Activated CD4-positive, alpha-beta T cell treated with anti-CD3 and anti-CD28 coated beads for 48 hours (primary cell): ENCODE measurements around the gene RIMS3.
A peak's percentile ranks its signal among the peaks of the same experiment; 100 is the strongest.
"Not testable (repeated sequence)": the region's sequence is repeated elsewhere in the genome, so short reads cannot be mapped to it uniquely, and the experiment has no call there.

Experiments used
- DNase-seq: peaks from one replicate; pipeline ENCODE4 v3.0.0-alpha.2; 2020

RIMS3 gene

DNA sequence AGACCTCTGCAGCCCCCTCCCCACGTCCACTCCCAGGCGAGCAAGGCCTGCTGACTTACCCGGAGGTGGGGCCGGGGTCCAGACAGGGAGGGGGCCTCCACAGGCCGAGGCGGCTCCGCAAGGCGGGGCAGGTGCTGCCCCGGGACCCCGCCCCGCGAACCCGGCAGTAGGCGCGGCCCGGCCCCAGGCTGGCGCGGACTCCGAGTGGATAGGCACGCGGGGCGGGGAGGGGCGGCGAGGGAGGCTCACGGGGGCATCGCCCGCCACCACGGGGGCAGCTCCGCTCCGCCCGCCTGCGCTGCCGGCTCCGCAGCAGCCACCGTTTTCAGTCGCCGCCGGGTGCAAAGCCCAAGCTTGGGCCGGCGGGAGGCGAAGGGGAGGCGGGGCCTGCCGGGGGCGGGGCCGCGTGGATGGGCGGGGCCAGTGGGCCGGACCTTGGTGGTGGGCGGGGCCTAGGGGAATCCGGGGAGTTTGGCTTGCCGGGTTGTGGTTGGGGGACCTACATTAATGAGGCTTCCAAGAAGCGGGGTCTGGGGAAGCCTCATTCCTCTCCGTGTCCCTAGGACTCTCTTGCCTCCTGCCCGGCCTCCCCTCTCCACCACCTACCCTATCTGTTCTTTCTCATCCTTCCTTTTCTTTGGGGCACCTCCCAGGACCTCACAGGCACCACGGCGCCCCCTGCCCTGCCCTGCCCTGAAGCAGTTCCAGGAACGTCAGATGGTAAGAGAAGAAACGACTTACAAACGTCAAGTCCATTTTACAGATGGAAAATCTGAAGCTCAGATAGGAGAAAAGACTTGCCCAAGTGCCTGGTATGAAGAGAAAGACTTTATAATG lies at the start of gene RIMS3:
Gene RIMS3, minus strand, starts transcription at position 348 of the 837 bp plus-strand sequence. CDS start 23,757 bp downstream, outside the sequence.
- peak; percentile 88 for DNase-seq

DNA sequence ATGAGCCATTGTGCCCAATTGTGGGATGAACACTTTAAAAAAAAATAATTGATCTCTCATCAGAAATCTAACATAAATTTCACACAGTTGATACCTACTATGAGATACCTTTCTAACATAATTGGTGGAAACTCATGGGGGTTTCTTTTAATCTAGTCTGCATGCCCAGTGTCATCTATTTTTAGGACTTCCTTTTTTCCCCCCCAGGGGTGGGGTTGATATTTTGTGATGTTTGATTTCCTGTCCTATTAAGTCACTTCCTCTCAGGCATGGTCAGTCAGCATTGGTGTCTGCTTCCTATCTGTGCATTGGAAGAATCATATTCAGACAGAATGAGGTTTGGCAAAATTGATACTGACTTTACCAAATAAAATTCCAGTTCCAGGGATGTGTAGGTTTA lies 47.5 kb upstream of the RIMS3 start:
- no peak for DNase-seq

DNA sequence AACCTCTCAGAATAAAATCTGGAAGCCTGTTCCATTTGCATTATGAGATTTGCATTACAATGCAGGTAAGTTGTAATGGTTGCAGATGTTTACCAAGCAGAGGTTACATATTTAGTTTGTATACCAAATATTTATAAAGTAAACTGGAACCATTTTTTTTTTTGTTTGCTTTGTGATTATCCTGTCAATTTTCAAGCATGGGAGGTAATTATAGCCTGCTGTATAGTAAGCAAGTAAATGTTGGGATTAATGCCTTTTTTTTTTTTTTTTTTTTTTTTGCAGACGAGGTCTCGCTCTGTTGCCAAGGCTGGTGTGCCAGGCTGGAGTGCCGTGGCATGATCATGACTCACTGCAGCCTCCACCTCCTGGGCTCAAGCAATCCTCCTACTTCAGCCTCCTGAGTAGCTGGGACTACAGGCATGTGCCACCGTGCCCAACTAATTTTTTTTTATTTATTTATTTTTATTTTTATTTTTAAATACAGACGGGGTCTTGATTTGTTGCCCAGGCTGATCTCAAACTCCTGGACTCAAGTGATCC lies 47.0 kb upstream of the RIMS3 start:
- no peak for DNase-seq

DNA sequence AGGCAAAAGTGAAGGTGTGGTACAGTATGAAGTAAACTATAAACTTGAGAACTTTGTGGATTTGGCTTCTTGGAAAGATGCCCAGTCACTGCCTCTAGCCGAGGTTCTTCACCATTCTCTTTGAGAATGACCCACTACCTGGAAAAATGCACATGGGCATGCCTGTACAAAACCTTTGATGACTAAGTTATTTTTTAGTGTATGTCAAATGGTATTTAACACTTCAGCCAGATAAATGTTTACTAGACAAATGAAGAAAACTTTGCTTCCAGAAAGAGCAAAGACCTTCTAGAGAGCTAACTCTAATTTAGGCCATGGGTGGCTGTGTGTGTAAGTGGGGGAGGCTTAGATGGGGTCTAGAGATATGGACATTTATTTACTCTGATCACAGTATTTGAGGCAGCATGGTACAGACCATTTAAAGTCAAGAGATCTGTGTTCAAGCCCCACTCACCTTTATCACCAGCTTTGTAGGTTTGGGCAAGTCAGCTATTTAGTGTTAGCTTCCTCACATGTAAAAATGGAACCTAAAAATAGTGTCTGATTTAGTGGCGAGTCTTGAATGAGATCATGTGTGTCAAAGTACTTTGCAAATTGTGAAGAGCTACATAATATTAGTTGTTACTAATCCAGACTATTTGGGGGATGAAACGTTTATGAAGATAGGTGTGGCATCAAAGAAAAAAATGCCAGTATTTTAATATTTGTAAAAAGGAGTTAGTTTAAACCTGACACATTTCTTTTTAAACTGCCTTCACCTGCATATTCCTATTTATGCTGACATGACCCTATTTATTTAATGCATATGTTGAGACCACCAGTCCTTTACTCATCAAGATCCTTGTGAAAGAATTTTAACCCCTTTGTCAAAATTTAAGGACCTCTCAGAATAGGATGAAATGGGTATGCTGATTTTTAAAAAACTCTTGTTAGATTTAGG lies 46.3 kb upstream of the RIMS3 start:
- no peak for DNase-seq

DNA sequence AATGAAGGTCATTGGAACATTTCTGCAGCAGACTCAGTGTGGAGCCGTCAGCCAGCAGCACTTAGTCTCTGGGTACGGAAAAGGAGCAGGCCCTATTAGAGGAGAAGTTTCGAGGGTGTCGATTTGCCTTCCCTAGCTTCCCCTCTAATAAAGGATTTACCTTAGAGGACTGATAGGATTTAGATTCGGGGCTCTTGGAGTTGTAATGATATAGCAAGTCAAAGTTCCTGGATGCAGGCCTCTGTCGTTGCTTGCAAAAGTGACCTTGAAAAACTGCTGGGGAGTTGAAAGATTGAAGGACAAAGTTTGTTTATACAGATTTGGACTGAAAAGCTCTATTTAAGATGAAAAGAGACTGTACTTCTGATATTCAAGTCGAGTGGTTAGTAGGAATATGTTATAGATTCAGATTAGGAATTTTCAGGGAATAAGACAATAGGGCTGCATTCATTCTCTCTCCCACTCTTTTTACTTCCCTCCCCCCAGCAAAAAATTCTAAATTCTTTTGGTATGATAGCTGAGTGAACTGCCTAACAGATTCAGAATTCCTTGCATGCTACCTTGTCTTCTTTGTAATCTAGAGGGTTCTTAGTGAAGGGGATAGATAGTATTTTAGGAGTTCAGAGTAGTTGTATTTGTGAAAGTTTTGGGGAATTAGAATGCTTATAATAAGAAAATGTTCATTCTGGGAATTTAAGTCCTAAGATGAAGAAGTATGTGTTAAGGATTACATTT lies 45.3 kb upstream of the RIMS3 start:
- no peak for DNase-seq

DNA sequence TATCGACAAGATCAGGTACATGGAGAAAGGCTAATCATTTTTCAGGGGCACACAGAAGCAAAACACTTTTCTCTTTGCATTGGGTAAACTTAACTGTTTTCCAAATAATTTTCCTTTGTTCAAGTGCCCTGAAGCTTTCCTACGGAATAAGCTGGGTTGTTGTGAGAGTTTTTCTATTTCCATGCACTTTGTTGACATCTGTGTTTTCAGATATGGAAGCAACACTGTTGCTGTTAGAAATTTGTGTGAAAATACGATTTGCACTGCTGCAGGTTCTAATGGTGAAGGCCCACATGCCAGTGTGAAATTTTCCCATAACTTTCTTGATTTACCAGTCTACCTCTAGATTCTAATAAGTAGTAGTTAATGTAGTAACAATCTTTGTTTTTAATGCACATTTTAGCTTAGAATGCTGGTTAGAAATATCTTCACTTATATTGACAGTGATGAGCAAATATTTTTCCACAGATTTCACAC lies 44.4 kb upstream of the RIMS3 start:
- DNase-seq, result no peak

DNA sequence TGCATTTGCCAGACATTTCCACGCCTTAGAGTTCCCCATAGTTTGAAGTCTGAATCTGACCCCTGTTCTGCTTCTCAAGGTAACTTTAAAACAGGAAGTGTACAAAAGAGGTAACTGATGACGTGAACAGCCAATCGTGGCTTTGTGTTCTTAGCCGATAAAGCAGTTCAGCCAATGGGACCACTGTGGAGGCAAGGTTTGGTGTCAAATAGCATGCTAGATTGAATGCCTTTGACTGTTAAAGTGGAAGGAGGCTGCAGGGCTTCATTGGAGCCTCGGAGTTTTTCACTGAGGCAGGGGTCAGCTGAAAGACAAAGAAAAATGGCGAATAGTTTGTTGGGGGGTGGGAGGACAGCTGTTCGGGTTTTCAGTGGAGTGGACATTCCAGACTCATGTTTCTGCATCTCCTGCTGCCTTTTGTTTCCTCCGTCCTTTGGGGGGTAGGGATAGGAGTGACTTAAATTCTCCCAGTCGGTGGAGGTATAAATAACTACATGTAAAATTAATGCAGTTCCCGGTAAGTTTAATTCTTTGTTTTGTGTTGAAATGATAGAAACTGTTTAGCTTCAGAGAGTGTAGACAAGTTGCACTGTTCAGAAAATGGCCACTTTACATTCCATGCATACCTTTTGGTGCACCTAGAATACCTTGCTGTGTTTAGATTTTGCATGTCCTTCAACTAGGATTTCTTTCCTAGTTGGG lies 43.8 kb upstream of the RIMS3 start:
- peak; percentile 75 for DNase-seq

DNA sequence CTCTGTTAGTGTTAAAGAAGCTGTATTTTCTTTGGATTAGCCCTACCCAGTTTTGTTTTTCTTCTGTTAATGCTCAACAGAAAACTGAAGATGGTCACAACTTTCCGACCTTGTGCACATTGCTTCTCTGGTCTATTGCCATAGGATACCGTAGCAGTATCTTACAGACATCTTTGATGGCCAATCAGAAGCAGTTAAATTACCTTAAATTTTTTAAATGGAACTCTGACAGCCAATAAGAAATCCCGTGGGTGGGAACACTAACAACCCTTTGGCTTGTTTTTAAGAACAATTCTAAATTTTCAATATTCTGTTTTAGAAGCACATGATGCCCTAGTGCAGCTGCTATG lies 43.2 kb upstream of the RIMS3 start:
- DNase-seq, result no peak

DNA sequence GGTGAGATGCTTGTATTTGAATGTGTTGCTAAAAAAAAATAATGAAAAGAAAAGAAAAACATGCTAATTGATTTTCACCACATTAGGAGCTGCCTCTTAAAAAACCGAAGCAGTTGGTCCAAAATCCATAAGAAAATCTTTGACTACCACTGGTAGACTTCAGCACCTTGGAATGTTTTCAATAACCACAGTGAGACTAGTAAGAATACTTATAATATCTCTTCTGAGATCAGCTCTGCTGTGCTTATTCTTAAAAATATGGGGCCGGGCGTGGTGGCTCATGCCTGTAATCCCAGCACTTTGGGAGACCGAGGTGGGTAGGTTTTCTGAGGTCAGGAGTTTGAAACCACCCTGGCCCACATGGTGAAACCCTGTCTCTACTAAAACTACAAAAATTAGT lies 41.1 kb upstream of the RIMS3 start:
- no peak for DNase-seq

DNA sequence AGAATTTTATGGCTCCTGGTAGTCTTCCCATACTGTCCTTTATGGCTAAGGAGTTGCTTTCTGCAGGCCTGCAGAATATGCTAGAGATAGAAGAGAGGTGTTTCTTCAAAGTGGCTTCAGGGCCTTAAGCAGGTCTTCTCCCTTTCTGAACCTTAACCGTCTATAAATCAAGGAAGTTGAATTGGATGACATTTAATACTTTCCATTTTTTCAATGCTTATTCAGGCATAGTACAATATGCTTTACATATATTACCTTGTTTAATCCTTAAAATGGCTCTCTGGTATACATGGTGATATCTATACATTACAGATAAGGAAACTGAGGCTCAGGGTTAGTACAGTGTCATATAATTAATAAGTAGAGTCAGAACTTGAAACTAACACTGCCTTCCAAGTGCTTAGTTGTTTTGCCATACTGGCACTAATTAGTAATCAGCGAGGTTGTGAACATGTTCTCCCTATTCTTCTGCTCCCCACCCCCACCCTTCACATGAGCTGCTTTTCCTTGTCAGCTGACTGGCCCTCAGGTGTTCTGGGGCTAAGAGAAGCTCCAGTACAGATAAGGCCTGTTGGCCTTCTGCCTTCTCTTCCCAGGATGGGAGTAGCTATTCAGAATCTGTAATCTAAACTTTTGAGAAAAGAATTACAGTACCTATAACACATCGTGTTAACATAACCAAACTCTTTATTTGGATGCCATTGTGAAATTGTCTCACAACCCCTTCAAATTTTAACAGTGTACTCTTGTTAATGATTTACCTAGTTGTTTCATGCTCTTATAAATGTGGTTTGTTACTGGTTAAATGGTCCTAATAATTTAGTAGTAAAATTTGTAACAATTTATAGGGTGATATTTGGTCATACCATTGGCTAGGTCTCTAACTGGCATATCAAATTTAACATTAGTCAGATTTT lies 39.6 kb upstream of the RIMS3 start:
- DNase-seq, result no peak

DNA sequence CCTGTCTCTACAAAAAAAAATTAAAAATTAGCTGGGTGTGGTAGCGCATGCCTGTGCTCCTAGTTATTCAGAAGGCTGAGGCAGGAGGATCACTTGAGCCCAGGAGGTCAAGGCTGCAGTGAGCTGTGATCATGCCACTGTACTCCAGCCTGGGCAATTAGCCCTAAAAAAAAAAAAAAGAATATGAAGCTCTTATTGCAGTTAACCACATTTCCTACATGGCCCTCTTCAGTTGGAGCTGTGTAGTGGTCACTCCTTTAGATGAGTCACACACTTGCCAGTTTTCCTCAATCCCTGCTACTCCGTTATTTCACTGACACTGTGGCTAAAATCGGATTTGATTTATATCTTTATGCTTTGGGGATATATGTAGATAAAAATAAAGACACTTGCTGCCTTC lies 37.8 kb upstream of the RIMS3 start:
- DNase-seq, result no peak

DNA sequence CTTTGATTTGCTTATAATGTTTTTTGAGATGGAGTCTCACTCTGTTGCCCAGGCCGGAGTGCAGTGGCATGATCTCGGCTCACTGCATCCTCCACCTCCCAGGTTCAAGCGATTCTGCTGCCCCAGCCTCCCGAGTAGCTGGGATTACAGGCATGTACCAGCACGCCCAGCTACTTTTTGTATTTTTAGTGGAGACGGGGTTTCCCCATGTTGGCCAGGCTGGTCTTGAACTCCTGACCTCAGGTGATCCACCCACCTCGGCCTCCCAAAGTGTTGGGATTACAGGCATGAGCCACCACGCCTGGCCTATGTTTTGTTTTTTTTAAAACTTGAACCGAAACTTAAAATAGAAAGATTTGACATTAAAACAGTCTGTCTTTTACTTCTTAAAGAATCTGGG lies 37.3 kb upstream of the RIMS3 start:
- not testable (repeated sequence) for DNase-seq

DNA sequence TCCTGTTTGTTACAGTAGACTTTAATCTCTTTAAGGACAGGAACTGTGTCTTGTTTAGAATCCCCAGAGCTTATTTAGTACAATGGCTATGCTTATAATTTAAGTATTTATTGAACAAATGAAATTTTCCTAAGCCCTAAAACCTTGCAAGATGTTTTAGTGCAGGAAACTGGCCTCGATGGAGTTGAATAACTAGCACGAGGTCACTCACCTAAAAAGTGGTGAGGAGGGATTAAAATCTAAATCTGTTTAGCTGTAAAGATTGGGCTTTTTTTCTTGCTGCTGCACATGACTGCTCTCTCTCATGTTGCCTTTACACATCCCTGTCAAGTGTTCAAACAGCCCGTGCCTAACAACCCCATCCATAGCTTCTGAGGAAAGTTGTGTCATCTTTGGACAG lies 36.2 kb upstream of the RIMS3 start:
- no peak for DNase-seq

DNA sequence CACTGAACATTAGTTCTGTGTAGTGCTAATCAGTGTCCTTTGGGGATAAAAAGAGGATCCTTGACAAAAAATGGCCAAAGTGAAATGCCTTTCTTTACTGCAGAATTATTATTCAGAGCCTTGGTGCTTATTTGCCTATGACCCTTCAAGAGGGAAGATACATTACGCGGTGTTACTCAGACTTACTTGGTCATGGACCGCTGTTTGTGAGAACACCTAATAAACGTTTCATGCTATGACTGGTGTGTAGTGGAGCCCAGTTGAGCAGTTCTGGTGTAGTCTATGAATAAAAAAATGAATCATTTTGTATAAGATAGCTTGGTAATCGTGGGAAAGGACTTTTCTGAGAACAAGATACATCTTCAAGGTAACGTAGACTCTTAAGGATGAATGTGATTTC lies 34.3 kb upstream of the RIMS3 start:
- peak; percentile 12 for DNase-seq

DNA sequence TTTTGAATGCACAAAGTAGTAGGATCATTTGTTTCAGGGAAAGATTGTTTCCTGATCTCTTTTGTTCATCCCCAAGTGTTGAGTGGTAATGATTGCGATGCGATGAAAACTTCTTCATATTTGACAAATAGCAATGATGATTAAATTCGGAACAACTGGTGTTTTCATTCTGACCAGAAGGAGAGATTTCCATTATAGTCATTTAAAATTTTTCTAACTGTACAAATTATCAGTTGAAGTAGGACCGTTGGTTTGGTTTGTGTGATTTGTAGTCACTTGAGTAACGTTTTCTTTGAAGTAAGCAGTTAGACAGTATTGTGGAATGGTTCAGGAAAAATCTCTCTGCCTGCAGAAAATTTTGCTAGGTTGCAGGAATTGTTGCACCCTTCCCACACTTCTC lies 32.0 kb upstream of the RIMS3 start:
- no peak for DNase-seq

DNA sequence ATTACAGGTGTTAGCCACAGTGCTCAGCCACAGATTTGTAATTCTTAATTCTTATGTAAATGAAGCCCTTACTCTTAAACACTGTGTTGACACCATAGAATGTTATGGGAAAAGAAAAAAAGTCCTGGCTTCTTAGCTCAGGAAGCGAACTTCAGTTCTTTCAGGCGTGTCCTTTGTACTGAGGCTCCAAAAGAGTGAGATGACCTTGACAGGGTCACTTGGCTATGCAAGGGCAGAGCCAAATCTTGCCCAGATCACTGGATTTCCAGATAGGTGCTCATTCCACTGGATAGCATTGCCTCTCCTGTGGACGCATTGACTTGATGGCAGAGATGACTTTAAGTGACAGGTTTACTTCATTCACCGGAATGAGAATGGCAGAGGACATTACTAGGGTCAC lies 30.8 kb upstream of the RIMS3 start:
- DNase-seq, result no peak

DNA sequence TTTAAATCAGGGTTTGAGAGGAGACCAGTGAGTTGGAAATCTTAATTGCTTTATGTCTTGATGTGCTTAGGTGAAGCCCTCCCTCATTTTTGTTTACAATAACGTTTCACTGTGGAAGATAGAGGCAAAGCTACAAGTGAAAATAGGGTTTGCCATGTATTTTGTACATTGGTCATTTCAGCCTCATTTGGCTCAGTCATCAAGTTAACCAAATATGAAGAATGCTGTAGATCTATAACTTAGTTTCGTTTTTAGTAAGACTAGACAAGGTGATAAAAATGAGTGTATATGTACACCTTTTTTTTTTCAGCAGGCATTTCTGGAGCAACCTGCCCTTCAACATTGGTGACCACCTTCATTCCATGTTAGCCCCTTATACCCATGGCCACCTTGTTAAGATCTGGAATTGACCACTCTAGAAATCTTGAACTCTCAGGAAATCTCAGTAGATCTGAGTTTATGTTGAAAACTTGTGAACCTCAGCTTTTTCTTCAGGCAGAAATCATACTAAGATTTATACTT lies 28.9 kb upstream of the RIMS3 start:
- no peak for DNase-seq

DNA sequence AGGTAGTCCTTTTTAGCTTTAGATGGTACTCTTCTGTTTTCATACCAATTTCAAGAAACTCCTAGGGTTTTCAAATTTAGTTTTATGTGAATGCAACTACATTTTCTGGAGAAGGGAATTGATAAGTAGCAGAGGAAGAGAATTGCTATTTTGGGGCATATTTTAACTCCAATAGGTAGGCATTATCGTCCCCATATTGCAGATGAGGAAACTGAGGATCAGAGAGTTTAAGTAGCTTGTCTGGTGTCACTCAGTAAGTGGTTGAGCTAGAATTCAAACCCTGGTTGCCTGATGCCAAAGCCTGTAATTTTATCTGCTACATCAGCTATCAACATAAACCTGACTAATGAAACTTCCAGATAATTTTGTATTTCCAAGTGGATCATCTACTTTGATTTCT lies 27.9 kb upstream of the RIMS3 start:
- no peak for DNase-seq

DNA sequence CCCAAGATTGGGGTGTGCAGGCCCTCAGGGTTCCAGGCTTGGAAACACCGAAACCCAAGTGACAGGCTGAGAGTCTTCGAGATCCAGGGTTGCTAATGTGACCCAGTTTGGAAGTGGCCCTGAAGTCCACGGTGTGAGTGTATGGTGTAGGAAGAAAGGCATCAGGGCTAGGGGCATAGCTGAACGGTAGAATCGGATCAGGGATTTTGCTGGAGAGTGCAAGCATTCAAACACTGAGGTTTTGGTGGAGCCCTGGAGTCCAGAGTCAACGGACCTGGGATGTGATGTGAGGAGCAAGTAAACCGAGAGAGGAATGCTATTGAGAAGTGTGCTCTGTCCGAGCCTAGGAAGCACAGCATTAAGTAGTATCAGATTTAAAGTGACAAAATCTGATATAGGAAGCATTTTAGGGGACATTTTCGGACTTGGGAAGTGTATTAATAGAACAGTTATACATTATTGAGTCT lies 27.0 kb upstream of the RIMS3 start:
- no peak for DNase-seq

DNA sequence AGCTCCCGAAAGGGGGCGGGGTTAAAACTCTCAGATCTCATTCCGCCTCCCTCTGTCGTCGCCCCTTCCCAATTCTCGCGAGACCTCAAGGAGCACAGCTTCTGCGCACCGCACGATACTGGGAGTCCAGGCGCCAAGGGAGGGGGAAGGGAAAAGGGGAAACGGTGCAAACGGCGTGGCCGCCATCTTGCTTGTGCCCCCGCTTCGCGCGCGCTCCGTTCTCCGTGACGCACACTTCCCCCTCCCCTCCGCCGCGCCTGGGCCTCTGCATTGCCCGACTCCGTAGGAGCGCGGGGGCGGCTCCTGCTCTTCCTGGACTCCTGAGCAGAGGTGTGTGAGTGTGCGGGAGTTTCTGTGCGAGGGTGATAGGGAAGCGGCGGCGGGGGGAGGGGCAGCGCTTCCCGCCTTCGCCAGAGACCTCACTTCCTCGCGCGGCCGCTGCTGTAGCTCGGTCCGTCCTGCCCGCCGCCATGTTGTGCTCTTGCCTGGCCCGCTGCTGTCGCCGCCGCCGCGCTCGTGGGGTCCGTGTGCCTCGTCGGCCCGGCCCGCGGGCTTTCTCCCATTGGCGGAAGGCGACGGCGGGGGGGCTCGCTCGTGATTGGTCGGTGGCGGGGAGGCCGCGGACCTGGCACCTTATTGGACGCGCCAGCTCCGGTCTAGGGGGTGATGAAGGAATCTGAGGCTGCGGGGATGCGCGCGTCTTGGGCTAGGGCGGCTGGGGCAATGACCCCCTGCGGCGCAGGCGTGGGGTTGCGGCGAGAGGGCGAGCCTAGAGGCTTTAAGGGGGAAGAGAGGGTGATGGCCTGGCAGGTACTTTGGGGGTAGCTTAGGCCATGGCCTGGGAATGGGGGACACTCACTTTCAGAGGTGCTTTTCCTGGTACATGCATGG lies 26.3 kb upstream of the RIMS3 start, which contains the start of gene NFYC:
Gene NFYC, plus strand, starts transcription at position 167 of the 891 bp plus-strand sequence. CDS start 47,140 bp downstream, outside the sequence.
- peak; percentile 98 for DNase-seq
